NCI-H2171 treated with DMSO at 0.1 percent for 48 hours (cell line): ENCODE results near the gene DNAH9.

Experiments
- DNase-seq: peaks from one replicate; lab custom pipeline; 2025; lab: John Stamatoyannopoulos, UW

DNAH9 gene

DNA sequence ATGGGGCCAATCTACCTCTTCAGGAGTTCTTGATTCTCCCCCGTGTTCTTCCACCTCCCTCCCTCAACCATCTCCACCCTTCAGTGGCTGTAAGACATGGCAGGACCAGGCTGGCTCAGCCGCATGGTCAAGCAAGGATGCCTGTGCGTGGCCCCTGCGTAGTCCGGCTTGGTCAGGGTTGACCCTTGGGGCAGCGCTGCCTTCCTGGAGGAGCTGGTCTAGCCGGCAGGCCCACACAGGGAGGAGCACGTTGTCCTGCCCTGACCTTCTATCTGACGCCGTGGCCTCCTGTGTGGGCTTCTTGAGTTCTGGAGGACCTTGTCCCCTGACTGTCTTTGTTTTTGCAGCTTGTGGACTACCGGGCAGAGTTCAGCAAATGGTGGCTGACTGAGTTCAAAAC is 169.8 kb downstream of the DNAH9 start:
- DNase-seq, result no peak

DNA sequence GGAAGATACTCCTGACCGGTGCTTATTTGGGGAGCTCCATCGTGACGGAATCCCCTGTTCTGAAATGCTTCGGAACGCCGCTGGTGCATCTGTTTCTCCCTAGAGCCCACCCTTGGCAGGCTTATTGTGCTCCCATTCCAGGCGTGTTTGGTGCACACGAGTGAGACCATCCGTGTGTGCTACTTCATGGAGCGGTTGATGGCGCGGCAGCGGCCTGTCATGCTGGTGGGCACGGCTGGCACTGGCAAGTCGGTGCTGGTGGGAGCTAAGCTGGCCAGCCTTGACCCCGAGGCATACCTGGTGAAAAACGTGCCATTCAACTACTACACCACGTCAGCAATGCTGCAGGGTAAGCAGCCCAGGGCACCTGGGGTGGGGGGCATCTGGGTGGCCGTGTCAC is 170.7 kb downstream of the DNAH9 start:
- no peak for DNase-seq

DNA sequence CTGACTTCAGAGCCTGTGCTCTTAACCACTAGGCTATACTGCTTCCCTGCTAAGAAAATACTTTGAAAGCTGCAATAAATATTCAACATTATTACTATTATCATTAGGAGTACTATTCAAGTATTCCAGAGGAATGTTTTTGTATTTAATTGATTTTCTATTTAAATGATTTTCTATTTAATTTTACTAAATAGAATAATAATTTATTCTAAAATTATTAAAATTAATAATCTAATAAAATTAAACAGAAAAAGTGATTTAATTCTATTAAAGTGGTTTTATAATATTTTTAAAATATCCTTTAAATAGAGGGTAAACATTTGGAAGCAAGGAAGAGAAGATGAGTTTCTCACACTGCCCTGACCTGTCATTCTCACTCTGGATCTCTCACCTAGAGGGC is 173.8 kb downstream of the DNAH9 start:
- no peak for DNase-seq

DNA sequence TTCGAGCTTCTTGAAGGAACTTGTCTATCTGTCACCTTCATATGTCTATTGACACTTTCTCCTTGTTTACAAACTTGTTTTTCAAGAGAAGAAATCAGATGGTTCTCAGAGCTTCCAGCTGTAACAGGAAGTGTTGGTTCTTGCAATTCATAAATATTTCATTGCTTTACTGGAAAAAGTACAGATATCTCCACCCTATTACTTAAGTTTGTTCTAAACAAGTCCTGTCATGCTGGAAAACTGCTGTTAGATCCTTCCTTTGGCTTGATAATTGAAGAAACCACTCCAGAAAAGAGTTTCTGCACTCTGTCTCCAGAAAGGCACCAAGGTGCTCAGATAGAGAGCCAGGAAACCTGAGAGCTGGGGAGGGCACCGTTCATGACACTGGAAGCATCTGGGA is 181.6 kb downstream of the DNAH9 start:
- no peak for DNase-seq

DNA sequence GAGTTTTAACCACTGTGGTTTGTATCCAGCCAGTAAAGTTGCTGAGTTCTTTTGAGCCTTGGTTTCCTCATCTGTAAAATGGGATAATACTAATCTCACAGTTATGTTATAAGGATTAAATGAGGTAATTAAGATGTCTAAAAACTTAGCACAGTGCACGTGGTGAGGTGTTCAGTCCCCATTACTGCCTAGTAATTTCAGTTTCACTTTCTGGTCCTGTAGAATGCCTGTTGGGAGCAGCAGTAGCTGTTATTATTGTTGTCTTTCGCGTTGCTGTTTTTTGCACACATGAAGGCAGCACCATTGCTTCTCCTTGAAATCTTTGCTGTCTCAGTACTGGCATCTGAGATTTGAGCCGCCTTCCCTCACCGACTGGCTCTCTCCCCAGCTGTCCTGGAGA is 182.4 kb downstream of the DNAH9 start:
- DNase-seq, result no peak

DNA sequence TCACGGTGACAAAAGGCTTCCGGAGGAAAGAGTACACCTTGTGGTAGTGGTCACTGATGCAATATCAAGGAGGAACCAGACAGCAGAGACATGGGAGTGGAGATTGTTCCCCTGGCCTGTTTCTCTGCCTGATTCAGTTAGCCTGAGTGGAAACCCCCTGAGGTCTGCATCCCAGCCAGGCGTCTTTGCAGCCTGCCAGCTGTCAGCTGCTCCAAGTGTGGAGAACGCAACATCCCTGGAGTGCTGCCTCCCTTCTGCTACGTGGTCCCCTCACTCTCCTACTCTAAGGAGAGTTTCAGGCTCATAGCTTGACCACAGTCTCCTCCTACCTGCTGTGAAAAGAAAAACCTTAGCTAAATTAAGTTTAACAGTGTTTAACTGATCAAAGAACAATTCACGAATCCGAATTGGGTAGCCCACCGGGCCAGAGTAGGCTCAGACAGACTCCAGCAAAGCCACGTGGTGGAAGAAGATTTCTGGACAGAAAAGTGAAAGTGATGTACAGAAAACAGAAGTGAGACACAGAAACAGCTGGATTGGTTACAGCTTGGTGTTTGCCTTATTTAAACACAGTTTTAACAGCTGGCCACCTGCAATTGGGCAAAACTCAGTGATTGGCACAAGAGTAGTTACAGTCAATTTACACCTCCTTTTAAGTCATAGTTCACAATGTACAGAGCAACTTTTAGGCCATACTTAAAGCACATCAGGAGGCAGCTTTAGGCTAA is 188.6 kb downstream of the DNAH9 start:
- DNase-seq, result no peak

DNA sequence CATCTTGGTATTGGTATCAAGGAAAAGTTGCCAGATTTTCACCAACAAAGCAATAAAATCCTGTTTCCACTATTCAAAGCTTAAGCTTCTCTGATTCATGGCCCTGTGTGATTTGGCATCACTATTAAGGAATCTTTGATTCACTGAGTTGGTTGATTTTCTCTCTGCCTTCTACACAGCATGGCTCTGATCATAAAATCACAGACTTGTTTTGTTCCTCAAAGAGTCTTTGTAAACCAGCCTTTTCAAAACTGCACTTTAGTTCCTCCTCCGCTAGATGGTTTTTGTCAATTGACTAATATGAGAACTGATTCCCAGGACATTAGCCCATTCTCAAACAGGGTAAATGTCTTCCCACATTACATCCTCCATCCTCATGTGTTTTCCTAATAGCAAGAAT is 197.6 kb downstream of the DNAH9 start:
- no peak for DNase-seq

DNA sequence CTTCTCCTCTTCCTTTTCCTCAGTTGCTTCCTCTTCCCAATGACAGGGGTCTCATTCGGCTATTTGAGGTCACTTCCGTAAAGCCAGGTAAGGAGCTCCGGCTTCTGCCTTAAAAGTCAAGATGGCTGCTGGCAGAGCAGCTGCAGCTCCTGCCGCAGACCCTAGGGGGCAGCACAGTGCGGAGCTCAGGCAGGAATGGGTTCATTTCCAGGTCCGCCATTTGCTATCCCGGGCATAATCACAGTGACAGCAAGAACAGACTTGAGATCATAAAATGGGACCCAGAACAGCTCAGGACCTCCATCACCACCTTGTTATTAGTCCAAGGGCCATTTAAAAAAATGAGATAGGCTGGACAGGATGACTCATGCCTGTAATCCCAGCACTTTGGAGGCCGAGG is 199.5 kb downstream of the DNAH9 start:
- DNase-seq, result no peak

DNA sequence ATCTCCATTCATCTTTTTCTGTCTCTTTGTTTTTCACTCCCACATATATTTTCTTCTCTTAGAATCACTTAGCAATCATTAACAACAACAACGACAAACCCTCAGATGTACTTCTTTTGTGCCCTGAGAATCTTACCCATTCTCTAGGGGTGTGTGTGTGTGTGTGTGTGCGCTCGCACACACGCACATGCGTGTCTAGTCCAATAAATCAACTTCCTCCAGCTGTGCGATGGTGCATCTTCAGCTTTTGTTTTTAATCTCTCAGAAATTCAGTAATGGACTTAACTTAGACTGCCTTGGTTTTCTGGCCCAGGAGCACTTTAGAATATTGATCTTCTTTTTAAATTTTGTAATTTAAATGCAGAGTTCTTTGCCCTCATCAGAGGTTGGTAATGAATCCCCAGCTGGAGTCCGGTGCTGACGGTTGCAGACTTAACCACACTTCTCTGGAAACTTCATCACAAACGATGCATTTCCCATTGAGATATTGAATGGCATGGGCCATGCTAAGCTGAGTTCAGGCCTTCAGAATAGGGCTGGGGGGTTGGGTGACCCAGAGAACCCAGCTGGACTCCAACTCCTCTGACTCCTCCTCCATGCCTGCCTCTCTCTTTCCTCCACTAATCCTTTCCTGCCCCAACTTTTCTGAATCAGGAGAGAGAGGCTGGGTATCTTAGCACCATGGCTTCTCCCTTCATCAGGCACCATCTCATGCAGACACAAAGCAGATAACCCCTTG is 205.1 kb downstream of the DNAH9 start:
- no peak for DNase-seq

DNA sequence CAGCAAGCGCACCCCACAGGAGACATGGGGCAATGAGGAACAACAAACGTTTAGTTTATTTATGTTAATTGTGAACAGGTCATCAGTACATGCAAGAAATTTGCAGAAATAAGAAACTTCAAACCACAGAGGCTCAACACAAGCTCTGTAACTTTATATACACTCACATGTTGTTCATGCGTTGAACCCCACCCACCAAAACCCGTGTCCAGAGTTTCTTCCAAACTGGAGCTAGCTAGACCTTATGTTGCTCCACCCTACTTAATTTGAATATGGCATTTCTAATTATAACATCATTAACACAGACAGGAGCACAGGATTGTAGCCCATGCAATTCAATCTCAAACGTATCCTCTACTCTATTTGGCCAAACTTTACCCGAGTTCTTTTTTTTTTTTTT is 206.9 kb downstream of the DNAH9 start:
- DNase-seq, result no peak

DNA sequence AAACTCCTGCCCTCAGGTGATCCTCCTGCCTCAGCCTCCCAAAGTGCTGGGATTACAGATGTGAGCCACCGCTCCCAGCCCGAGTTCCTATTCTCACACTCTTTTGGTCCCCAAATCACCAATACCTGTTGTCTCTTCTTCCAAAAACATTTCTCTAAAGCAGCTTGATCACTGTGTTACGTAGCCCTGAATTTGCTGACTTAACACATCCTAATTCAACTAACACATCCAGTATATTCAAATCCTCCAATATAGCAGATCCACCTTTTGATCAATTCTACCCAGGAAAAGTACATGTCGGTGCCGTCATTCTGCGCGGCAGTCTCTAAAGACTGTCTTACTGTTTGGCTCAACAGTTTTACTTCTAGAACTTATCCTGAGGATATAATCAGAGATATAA is 207.7 kb downstream of the DNAH9 start:
- no peak for DNase-seq

DNA sequence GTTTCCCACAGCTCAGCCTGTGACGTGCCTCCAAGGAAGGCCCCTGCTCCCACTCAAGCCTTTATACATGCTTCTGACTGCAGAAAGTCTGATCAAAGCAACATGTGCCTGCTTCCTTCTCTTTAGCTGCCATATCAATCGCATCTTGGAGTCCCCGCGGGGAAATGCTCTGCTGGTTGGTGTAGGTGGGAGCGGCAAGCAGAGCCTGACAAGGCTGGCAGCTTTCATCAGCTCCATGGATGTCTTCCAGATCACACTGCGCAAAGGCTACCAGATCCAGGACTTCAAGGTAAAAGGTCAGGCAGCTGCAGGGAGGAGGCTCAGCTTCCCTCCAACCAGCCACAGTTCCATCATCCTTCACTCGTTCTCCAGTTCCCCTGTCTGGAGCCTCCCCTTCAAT is 209.3 kb downstream of the DNAH9 start:
- no peak for DNase-seq

DNA sequence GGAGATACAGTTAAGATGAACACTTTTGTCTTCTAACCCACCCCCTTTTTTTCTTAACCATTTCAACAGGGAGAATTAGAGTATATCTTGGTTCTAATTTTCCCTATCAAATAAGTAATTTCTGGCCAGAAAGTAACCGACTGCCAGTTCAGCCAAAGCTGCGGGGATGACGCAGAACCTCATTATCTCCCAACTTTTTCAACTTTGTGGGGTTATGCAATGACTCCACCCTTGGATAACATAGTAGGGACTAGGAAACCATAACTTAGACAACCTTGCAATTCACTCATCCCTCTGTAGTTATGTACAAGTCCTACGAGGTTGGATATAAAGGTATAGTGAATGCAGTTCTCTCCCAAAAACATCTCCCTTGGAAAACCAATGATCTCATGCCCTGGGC is 215.0 kb downstream of the DNAH9 start:
- DNase-seq, result no peak

DNA sequence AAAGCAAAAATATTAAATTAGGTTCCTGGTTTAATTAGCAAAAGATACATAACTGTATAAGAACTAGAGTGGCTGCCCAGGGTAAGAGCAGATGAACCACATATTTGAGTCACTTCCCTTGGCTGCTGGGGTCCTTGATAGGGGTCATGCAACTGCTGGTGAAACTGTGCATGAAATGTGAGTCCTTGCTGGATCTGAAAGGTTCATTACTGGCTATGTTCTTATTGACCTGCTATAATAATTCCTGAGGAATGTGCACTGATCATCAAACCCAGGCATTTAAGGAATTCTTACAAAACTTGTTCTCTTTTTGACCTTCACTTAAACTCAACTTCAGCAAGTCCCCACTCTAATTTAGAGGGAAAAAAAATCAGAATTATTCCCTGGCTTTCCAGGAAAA is 215.6 kb downstream of the DNAH9 start:
- DNase-seq, result no peak

DNA sequence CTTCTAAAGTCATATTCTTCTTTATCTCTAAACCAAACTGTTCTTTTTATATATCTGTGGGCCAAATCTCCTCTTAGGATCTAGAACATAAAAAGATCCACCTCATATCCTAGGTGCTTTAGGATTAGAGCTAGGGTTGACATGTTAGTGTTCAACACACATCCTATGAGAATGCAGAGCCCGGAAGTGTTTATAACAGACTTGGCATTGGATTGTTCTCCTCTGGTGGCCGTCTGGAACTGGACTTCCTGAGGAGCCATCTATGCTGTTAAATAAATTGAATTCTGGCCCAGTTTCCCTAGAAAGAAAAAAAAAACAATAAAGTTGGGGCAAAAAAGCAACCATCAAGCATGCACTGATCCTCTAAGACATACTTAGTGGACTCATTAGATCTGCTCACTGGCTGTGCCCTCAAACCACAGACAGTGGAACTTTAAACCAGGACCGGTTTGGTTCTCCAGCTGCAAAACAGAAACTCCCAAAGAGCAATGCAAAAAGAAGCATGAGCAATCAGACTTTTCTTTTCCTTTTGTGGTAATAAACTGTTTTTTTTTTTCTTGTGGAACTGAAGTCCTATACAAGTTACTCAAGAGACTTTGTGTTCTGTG is 216.5 kb downstream of the DNAH9 start:
- no peak for DNase-seq

DNA sequence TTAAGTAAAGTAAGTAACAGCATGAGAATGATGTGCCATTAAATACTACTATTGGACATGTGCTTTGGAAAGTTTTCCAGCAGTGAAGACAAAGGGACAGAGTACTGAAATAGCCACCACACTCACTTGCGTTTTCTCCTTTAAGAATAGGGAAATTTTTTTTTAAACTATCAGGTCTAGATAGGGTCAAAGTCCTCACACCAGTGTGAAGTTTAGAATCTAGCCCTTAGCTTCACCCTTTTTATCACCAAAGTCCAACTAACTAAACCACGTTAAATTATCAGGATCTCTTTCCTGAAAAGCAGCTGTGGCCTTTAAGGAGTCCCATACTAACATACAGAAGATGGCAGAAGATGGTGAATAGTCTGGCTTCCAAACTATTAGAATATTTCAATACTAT is 218.1 kb downstream of the DNAH9 start:
- DNase-seq, result no peak

DNA sequence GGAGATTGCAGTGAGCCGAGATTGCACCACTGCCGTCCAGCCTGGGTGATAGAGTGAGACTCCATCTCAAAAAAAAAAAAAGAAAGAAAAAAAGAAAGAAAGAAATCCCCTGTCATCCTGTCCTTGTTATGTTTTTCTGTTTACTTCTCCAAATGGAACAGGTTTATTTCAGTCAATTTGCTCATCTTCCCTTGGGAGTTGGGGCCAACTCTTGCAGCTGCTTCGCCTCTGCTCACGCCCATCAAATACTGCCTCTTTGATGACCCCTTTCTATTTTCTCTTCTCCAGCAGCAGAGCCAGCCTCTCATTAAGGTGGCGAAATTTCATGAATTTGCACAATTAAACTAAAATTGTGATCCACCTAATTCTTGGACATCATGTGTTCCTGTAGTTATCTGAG is 225.6 kb downstream of the DNAH9 start:
- DNase-seq, result peak; percentile 8

DNA sequence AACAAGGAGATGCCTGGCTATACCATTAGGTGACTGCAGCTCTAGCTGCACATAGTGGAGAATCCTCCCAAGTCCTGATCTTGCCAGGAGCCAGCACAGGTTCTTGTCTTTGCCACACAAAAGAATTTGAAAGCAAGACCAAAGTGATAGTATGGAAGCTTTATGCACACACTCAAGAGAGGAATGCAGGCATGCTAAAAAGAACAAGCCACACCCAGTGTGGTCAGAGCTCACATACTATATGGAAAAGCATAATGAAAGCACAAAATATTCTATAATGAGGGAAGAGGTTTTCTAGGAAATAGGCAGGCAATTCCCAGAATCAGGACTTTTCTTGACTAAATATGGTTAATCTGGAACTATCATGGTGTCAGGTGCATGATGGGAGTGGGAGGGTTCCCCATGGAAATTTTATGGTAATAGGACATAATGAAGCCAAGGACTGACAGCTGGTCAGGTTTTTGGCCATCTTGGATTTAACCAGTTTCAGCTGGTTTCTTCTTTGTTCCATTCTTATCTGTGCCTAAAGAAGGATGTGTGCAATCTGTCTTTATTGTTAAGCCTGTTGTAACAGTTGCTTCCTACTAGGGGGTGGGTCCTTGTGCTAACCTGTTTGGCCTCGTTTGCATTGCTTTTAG is 227.4 kb downstream of the DNAH9 start:
- no peak for DNase-seq

DNA sequence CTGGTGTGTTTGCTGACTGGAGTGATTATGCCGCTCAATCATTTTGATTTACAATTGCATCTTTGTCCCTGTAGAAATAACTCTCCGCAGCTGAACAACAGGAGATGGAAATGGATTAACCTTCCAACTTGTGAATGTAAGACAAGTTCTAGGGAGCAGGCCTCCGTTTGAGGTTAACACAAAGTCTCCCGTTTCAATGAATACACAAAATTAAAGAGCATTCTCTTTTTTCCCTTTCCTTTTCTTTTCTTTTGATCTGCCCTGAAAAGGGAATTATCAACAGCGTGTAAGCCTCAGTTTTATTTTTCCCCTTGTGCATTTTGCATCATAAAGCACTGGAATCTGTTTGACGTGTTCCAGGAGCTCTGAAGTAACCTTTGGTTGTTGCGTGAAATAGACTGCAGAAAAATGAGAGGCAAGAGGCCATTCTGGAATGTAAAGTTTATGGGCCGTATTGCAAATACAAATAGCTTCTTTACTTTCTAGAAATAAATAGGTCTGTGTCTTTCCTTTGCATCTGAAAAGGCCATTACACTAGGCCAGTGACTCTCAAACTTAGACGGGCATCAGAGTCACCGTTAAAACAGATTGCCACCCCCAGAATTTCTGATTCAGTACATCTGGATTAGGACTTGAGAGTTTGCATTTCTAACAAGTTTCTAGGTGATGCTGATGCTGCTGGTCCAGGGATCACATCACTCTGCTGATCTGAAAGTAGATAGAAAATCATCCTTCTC is 234.3 kb downstream of the DNAH9 start:
- no peak for DNase-seq

DNA sequence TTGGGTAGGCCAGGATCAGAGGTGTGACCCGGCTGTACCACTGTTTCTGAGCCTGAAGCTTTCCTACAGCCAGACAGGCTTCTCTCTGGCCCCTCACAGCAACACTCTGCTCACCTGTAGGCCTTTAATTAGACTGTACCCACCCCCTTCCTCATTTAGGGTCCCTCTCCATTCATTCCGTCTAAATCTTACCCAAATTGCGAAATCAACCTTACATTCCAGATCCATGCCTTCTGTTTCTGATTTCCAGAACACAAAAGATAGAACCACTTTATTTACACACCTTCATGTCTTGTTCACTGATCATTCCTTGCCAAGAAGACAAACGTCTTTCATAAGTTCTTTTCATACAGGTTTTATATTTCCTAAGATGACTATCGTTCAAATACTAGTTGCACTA is 238.2 kb downstream of the DNAH9 start:
- no peak for DNase-seq

DNA sequence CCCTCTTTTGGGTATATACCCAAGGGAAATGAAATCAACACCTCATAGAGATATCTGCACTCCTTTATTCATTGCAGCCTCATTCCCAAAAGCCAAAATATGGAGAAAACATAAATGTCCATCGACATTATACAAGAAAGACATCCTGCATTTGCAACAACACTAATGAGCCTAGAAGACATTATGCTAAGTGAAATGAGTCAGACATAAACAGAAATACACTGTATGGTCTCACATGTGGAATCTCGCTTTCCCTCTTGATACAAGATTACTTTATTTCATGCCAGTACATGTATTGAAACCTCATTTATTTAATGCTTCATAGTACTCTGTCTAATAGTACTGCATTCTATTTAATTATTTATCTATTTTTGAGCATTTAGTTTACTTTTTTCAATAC is 241.8 kb downstream of the DNAH9 start:
- no peak for DNase-seq

DNA sequence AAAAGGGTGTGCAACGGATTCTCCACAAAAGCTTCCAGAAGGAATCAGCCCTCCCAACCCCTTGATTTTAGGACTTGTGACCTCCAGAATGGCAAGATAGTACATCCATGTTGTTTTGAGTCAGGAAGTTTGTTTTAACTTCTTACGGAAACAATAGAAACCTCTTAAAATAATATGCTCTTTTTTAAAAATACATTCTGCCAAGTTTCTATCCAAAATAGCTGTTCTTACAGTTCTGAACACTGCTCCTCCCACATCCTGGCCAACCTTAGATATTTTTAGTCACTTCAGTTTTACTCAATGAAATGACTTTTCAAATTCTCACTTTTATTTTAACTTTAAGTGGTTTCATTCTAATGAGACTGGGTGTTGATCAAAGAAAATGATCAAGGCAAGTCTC is 242.6 kb downstream of the DNAH9 start:
- no peak for DNase-seq
